Measurements from ENCODE around the gene LRRC43. TPM values are rescaled to one million over a fixed set of nuclear protein-coding genes. Genes with fewer than 3 reads are reported as not detected.

LRRC43 gene
- total and polyA plus RNA-seq, 10 of the 15 experiments (the other 5 are each of a cell fraction or from before 2014, with no cell fraction given), result 0.23 TPM; not detected in 9

- 75% methylated on average over 9 of the region's 9 CpGs for WGBS (ENCODE audit: insufficient coverage, insufficient replicate concordance, low lambda C conversion rate, missing lambda C conversion rate)
- in situ Hi-C loops (cut with MboI), result no loop called here
These were observed 30.2 kb upstream of the LRRC43 start for GRCh38 chr12:122152754-122153153.

GRCh38 chr12:122155705-122156104, 27.2 kb upstream of the LRRC43 start:
- Histone ChIP-seq H3K27me3 (replicated peaks in 1 of 2; ENCODE audit: control insufficient read depth in 2 of 2, insufficient read depth in 2 of 2, low read length in 1 of 2) (no peaks in the 10 kb centered on the region), H4K20me1 (ENCODE audit: control insufficient read depth, insufficient read depth) (no peaks in the 10 kb centered on the region), H3K27ac (ENCODE audit: control insufficient read depth, insufficient read depth) (no peak overlapping the region), H3K9ac (ENCODE audit: control insufficient read depth, insufficient read depth, low read length) (no peak overlapping the region), H3K9me3 (replicated peaks; ENCODE audit: control insufficient read depth, insufficient read depth, low read length) (no peaks in the 10 kb centered on the region), H3K36me3 (ENCODE audit: control insufficient read depth in 2 of 2, insufficient read depth in 2 of 2, low read length in 1 of 2) (no peaks in the 10 kb centered on the region), H3K4me1 (ENCODE audit: control insufficient read depth, insufficient read depth, low read length) (no peaks in the 10 kb centered on the region), H3K4me3 (no peak overlapping the region), H2AFZ (ENCODE audit: control insufficient read depth, low read depth, low read length) (no peak overlapping the region), H3K79me2 (ENCODE audit: control insufficient read depth, insufficient read depth, low read length) (no peaks in the 10 kb centered on the region), H3K4me2 (ENCODE audit: control insufficient read depth, insufficient read depth) (no peak overlapping the region)
- intact Hi-C loops (cut with micrococcal nuclease; ENCODE audit: unreplicated experiment) (no loop called here), in situ Hi-C loops (cut with MboI) (no loop called here)
- ChIA-PET SMC1A (ENCODE audit: uncharacterized antibody, unreplicated experiment) (interaction anchor here (1.0 kb wide), 1 partner anchor 102 kb away, joined by 3 read pairs; no protein-coding TSS in a partner anchor), CTCF (no interaction called here), RAD21 (ENCODE audit: unreplicated experiment) (no interaction called here), POLR2A (interaction anchor here (0.6 kb wide), 1 partner anchor 60 kb away, joined by 5 read pairs; no protein-coding TSS in a partner anchor)
- WGBS (ENCODE audit: insufficient coverage, insufficient replicate concordance, low lambda C conversion rate, missing lambda C conversion rate), result 74% methylated on average over 10 of the region's 10 CpGs
- ATAC-seq (no peak), DNase-seq (ENCODE audit: low read depth, low spot score) (no peak), FAIRE-seq (no peak)
- no TSS peak for BruUV-seq (replicated peaks)
- TF ChIP-seq LARP7 (IDR thresholded peaks at IDR 0.05) (no peak), IRF5 (IDR thresholded peaks at IDR 0.05; ENCODE audit: borderline replicate concordance) (no peak), POLR2A (IDR thresholded peaks at IDR 0.05; ENCODE audit: low read depth, low read length) (no peak), PRDM15 (CRISPR knock-in tag; IDR thresholded peaks at IDR 0.05) (no peak), RAD51 (IDR thresholded peaks at IDR 0.05) (no peak)

More at GRCh38 chr12:122152754-122153153, 30.2 kb upstream of the LRRC43 start:
- ChIA-PET POLR2A (no interaction called here), CTCF (interaction anchor here (1.5 kb wide), 1 partner anchor 15 kb away, joined by 4 read pairs; no protein-coding TSS in a partner anchor), SMC1A (ENCODE audit: uncharacterized antibody, unreplicated experiment) (no interaction called here), RAD21 (ENCODE audit: unreplicated experiment) (no interaction called here)
- Histone ChIP-seq H3K9me3 (replicated peaks; ENCODE audit: control insufficient read depth, insufficient read depth, low read length) (no peaks in the 10 kb centered on the region), H3K36me3 (ENCODE audit: control insufficient read depth in 2 of 2, insufficient read depth in 2 of 2, low read length in 1 of 2) (no peaks in the 10 kb centered on the region), H3K79me2 (ENCODE audit: control insufficient read depth, insufficient read depth, low read length) (no peaks in the 10 kb centered on the region), H2AFZ (ENCODE audit: control insufficient read depth, low read depth, low read length) (no peak overlapping the region), H3K27ac (ENCODE audit: control insufficient read depth, insufficient read depth) (no peak overlapping the region), H3K9ac (ENCODE audit: control insufficient read depth, insufficient read depth, low read length) (no peak overlapping the region), H3K4me1 (ENCODE audit: control insufficient read depth, insufficient read depth, low read length) (no peaks in the 10 kb centered on the region), H3K27me3 (replicated peaks in 1 of 2; ENCODE audit: control insufficient read depth in 2 of 2, insufficient read depth in 2 of 2, low read length in 1 of 2) (no peaks in the 10 kb centered on the region; a peak in 1 of 4 replicates), H4K20me1 (ENCODE audit: control insufficient read depth, insufficient read depth) (no peaks in the 10 kb centered on the region), H3K4me2 (ENCODE audit: control insufficient read depth, insufficient read depth) (no peak overlapping the region), H3K4me3 (no peak overlapping the region)
- no TSS peak for BruUV-seq (replicated peaks)
- no peak for ATAC-seq
- intact Hi-C loops (cut with micrococcal nuclease; ENCODE audit: unreplicated experiment), result no loop called here
- FAIRE-seq, result no peak
- no peak for TF ChIP-seq STAT1 (conservative IDR thresholded peaks at IDR 0.05)
- TF ChIP-seq MTA3 (IDR thresholded peaks at IDR 0.05; ENCODE audit: borderline replicate concordance, low read length), result no peak
- DNase-seq (ENCODE audit: low read depth, low spot score), result no peak

Measured in GM12878 (cell line).